Measurements from ENCODE around the gene GCNT4.

The GCNT4 gene

GRCh38 chr5:75009556-75010345 lies 42.6 kb downstream of the GCNT4 start:
- H2BK15ac ChIP-seq (ENCODE audit: low read depth, poor library complexity, severe bottlenecking) = no peak overlapping the region
- H3K4ac ChIP-seq (ENCODE audit: low read depth in 1 of 2, low read length in 2 of 2) = peak overlapping the region in 1 of 2 experiments; percentile 24
- H3K79me1 ChIP-seq (replicated peaks; ENCODE audit: low read length, poor library complexity, severe bottlenecking) = no peaks in the 10 kb centered on the region
- no peak overlapping the region for H3K23ac ChIP-seq (ENCODE audit: low read length in 2 of 2)
- H3K4me2 ChIP-seq (ENCODE audit: low read length, poor library complexity, severe bottlenecking) = no peak overlapping the region
- 83% methylated on average over 7 of the region's 7 CpGs for WGBS
- H3K27ac ChIP-seq (ENCODE audit: low read length, poor library complexity, severe bottlenecking) = no peak overlapping the region
- H2AK5ac ChIP-seq (ENCODE audit: low read length, severe bottlenecking) = peak overlapping the region; percentile 49
- H3K9me3 ChIP-seq (ENCODE audit: control insufficient read depth, low read length) = peaks cover 6% of the 10 kb centered on the region
- peaks cover 4% of the 10 kb centered on the region for H3K4me1 ChIP-seq (ENCODE audit: control insufficient read depth, insufficient read depth, low read depth, low read length)
- no peak overlapping the region for H3K4me3 ChIP-seq (ENCODE audit: insufficient read depth in 1 of 2, low read depth in 1 of 2, low read length in 2 of 2)
- H3K9ac ChIP-seq (ENCODE audit: low read length) = no peak overlapping the region
- H2AFZ ChIP-seq (ENCODE audit: low read depth, low read length) = no peak overlapping the region
- no peaks in the 10 kb centered on the region for H3K27me3 ChIP-seq (ENCODE audit: control insufficient read depth in 1 of 2, insufficient read depth in 1 of 2, low read length in 2 of 2)
- H2BK12ac ChIP-seq (ENCODE audit: low read length in 2 of 2) = no peak overlapping the region
- H3K36me3 ChIP-seq (ENCODE audit: control insufficient read depth in 1 of 2, insufficient read depth in 2 of 2, low read depth in 1 of 2, low read length in 2 of 2) = no peaks in the 10 kb centered on the region
- H3K14ac ChIP-seq (ENCODE audit: low read length in 2 of 2) = no peak overlapping the region
- no peak overlapping the region for H3K18ac ChIP-seq (ENCODE audit: low read depth in 1 of 2, low read length in 2 of 2)
- H4K91ac ChIP-seq (ENCODE audit: low read length) = no peak overlapping the region
- no peak overlapping the region for H4K8ac ChIP-seq (ENCODE audit: low read length)
- H2BK5ac ChIP-seq (ENCODE audit: low read depth, low read length, poor library complexity, severe bottlenecking) = no peak overlapping the region
- H2BK120ac ChIP-seq (ENCODE audit: low read depth, low read length) = no peak overlapping the region
- DNase-seq = no peak

GRCh38 chr5:75006865-75007822 lies 45.2 kb downstream of the GCNT4 start:
- H2BK12ac ChIP-seq (ENCODE audit: low read length in 2 of 2) = no peak overlapping the region
- H3K27me3 ChIP-seq (ENCODE audit: control insufficient read depth in 1 of 2, insufficient read depth in 1 of 2, low read length in 2 of 2) = no peaks in the 10 kb centered on the region
- WGBS = 40% methylated on average over 9 of the region's 10 CpGs
- H3K4me2 ChIP-seq (ENCODE audit: low read length, poor library complexity, severe bottlenecking) = no peak overlapping the region
- H3K4me1 ChIP-seq (ENCODE audit: control insufficient read depth, insufficient read depth, low read depth, low read length) = peaks cover 4% of the 10 kb centered on the region
- no peaks in the 10 kb centered on the region for H3K79me1 ChIP-seq (replicated peaks; ENCODE audit: low read length, poor library complexity, severe bottlenecking)
- peaks cover 6% of the 10 kb centered on the region for H3K9me3 ChIP-seq (ENCODE audit: control insufficient read depth, low read length)
- no peak overlapping the region for H4K8ac ChIP-seq (ENCODE audit: low read length)
- H3K4ac ChIP-seq (ENCODE audit: low read depth in 1 of 2, low read length in 2 of 2) = no peak overlapping the region
- no peak overlapping the region for H3K18ac ChIP-seq (ENCODE audit: low read depth in 1 of 2, low read length in 2 of 2)
- DNase-seq = peak; percentile 85
- no peak overlapping the region for H2BK5ac ChIP-seq (ENCODE audit: low read depth, low read length, poor library complexity, severe bottlenecking)
- no peak overlapping the region for H2AK5ac ChIP-seq (ENCODE audit: low read length, severe bottlenecking)
- no peak overlapping the region for H3K4me3 ChIP-seq (ENCODE audit: insufficient read depth in 1 of 2, low read depth in 1 of 2, low read length in 2 of 2)
- no peak overlapping the region for H3K23ac ChIP-seq (ENCODE audit: low read length in 2 of 2)
- no peak overlapping the region for H3K14ac ChIP-seq (ENCODE audit: low read length in 2 of 2)
- H3K9ac ChIP-seq (ENCODE audit: low read length) = no peak overlapping the region
- no peak overlapping the region for H2AFZ ChIP-seq (ENCODE audit: low read depth, low read length)
- peak overlapping the region; percentile 66 for H3K27ac ChIP-seq (ENCODE audit: low read length, poor library complexity, severe bottlenecking)
- no peak overlapping the region for H2BK15ac ChIP-seq (ENCODE audit: low read depth, poor library complexity, severe bottlenecking)
- no peak overlapping the region for H4K91ac ChIP-seq (ENCODE audit: low read length)
- no peak overlapping the region for H2BK120ac ChIP-seq (ENCODE audit: low read depth, low read length)
- H3K36me3 ChIP-seq (ENCODE audit: control insufficient read depth in 1 of 2, insufficient read depth in 2 of 2, low read depth in 1 of 2, low read length in 2 of 2) = no peaks in the 10 kb centered on the region

- no peak overlapping the region for H3K18ac ChIP-seq (ENCODE audit: low read depth in 1 of 2, low read length in 2 of 2)
- no peak overlapping the region for H2AFZ ChIP-seq (ENCODE audit: low read depth, low read length)
- 100% methylated on average over 1 of the region's 1 CpG for WGBS
- H2BK15ac ChIP-seq (ENCODE audit: low read depth, poor library complexity, severe bottlenecking) = no peak overlapping the region
- H4K8ac ChIP-seq (ENCODE audit: low read length) = no peak overlapping the region
- no peak overlapping the region for H3K4me2 ChIP-seq (ENCODE audit: low read length, poor library complexity, severe bottlenecking)
- no peak overlapping the region for H3K4me3 ChIP-seq (ENCODE audit: insufficient read depth in 1 of 2, low read depth in 1 of 2, low read length in 2 of 2)
- H3K79me1 ChIP-seq (replicated peaks; ENCODE audit: low read length, poor library complexity, severe bottlenecking) = no peaks in the 10 kb centered on the region
- H3K23ac ChIP-seq (ENCODE audit: low read length in 2 of 2) = no peak overlapping the region
- H3K27me3 ChIP-seq (ENCODE audit: control insufficient read depth in 1 of 2, insufficient read depth in 1 of 2, low read length in 2 of 2) = no peaks in the 10 kb centered on the region
- H2BK120ac ChIP-seq (ENCODE audit: low read depth, low read length) = no peak overlapping the region
- H3K4ac ChIP-seq (ENCODE audit: low read depth in 1 of 2, low read length in 2 of 2) = no peak overlapping the region
- H2BK12ac ChIP-seq (ENCODE audit: low read length in 2 of 2) = no peak overlapping the region
- peaks cover 4% of the 10 kb centered on the region for H3K4me1 ChIP-seq (ENCODE audit: control insufficient read depth, insufficient read depth, low read depth, low read length)
- H3K14ac ChIP-seq (ENCODE audit: low read length in 2 of 2) = no peak overlapping the region
- H3K27ac ChIP-seq (ENCODE audit: low read length, poor library complexity, severe bottlenecking) = no peak overlapping the region
- H2BK5ac ChIP-seq (ENCODE audit: low read depth, low read length, poor library complexity, severe bottlenecking) = no peak overlapping the region
- H2AK5ac ChIP-seq (ENCODE audit: low read length, severe bottlenecking) = no peak overlapping the region
- no peak overlapping the region for H4K91ac ChIP-seq (ENCODE audit: low read length)
- DNase-seq = no peak
- peaks cover 6% of the 10 kb centered on the region for H3K9me3 ChIP-seq (ENCODE audit: control insufficient read depth, low read length)
- no peak overlapping the region for H3K9ac ChIP-seq (ENCODE audit: low read length)
- no peaks in the 10 kb centered on the region for H3K36me3 ChIP-seq (ENCODE audit: control insufficient read depth in 1 of 2, insufficient read depth in 2 of 2, low read depth in 1 of 2, low read length in 2 of 2)
These were observed 46.8 kb downstream of the GCNT4 start for GRCh38 chr5:75005561-75005960.

Data from mesenchymal stem cell (in vitro differentiated cells and primary cell).